Measurements from ENCODE around the gene UBE3D.

DNA sequence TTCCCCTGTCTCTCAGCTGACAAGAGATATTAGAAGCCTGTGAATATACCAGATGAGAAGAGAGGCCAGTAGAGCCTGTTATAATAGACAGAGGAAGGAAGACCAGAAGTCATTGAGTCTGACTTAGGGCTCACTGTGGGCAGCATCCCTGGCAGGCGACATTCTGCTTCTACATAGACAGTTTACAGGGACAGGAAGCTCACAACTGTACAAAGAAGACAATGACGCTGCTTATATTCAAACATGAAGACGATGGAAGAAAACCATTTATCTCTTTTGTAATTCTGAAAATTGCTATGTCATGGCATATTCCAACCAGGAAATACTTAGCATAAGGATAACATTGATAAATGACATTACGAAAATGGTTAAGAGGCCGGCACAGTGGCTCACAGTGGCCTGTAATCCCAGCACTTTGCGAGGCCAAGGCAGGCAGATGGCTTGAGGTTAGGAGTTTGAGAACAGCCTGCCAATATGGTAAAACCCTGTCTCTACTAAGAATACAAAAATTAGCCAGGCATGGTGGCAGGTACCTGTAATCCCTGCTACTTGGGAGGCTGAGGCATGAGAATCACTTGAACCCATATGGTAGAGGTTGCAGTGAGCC is 170.9 kb downstream of the UBE3D start:
- TF ChIP-seq, protein P1, sequence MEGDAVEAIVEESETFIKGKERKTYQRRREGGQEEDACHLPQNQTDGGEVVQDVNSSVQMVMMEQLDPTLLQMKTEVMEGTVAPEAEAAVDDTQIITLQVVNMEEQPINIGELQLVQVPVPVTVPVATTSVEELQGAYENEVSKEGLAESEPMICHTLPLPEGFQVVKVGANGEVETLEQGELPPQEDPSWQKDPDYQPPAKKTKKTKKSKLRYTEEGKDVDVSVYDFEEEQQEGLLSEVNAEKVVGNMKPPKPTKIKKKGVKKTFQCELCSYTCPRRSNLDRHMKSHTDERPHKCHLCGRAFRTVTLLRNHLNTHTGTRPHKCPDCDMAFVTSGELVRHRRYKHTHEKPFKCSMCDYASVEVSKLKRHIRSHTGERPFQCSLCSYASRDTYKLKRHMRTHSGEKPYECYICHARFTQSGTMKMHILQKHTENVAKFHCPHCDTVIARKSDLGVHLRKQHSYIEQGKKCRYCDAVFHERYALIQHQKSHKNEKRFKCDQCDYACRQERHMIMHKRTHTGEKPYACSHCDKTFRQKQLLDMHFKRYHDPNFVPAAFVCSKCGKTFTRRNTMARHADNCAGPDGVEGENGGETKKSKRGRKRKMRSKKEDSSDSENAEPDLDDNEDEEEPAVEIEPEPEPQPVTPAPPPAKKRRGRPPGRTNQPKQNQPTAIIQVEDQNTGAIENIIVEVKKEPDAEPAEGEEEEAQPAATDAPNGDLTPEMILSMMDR (IDR thresholded peaks at IDR 0.05), result no peak
- TF ChIP-seq POLR2A (IDR thresholded peaks at IDR 0.05), result no peak

Data from heart left ventricle (tissue), 13 donors.